Measurements from ENCODE around the gene SYNPO2. TPM values are rescaled to one million over a fixed set of nuclear protein-coding genes. Genes with fewer than 3 reads are reported as not detected.

The SYNPO2 gene, protein sequence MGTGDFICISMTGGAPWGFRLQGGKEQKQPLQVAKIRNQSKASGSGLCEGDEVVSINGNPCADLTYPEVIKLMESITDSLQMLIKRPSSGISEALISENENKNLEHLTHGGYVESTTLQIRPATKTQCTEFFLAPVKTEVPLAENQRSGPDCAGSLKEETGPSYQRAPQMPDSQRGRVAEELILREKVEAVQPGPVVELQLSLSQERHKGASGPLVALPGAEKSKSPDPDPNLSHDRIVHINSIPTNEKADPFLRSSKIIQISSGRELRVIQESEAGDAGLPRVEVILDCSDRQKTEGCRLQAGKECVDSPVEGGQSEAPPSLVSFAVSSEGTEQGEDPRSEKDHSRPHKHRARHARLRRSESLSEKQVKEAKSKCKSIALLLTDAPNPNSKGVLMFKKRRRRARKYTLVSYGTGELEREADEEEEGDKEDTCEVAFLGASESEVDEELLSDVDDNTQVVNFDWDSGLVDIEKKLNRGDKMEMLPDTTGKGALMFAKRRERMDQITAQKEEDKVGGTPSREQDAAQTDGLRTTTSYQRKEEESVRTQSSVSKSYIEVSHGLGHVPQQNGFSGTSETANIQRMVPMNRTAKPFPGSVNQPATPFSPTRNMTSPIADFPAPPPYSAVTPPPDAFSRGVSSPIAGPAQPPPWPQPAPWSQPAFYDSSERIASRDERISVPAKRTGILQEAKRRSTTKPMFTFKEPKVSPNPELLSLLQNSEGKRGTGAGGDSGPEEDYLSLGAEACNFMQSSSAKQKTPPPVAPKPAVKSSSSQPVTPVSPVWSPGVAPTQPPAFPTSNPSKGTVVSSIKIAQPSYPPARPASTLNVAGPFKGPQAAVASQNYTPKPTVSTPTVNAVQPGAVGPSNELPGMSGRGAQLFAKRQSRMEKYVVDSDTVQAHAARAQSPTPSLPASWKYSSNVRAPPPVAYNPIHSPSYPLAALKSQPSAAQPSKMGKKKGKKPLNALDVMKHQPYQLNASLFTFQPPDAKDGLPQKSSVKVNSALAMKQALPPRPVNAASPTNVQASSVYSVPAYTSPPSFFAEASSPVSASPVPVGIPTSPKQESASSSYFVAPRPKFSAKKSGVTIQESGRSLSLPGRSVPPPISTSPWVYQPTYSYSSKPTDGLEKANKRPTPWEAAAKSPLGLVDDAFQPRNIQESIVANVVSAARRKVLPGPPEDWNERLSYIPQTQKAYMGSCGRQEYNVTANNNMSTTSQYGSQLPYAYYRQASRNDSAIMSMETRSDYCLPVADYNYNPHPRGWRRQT
- total RNA-seq (2022) (0.42 and 0.61 TPM in 2 replicates), Bru-seq, nascent RNA (percentile 21 among the genes with signal in this experiment), BruChase-seq, experiment 1, labeled RNA remaining after a 6-hour chase (percentile 29 among the genes with signal in this experiment), BruChase-seq, experiment 2, labeled RNA remaining after a 2-hour chase (percentile 30 among the genes with signal in this experiment)
- long read RNA-seq, partial matches to known transcripts = 0 of 1 reads
- long read RNA-seq, other reads (novel, unspliced or antisense) = 1 of 1 reads

- no TSS peak for BruUV-seq (replicated peaks)
- CTCF ChIA-PET = interaction anchor here (0.7 to 6.7 kb wide), 13 partner anchors 10 to 853 kb away, joined by 3 to 121 read pairs (median 5); no protein-coding TSS in a partner anchor
These were observed at the start of gene SYNPO2 for GRCh38 chr4:118888666-118889311. SYNPO2 (plus strand) TSS chr4:118888854; CDS start chr4:118889037, 183 bp downstream.

GRCh38 chr4:118839221-118839927, 49.3 kb upstream of the SYNPO2 start:
- no peak overlapping the region for H3K27ac Mint-ChIP-seq (ENCODE audit: low read depth, unreplicated experiment)
- BruUV-seq (replicated peaks) = no TSS peak
- H3K4me3 Mint-ChIP-seq (ENCODE audit: unreplicated experiment) = no peak overlapping the region
- intact Hi-C loops (cut with micrococcal nuclease) = loop anchor here (5.0 kb wide), 1 partner anchor 373 kb away; the partner anchor contains the start of gene USP53
- CTCF ChIA-PET = interaction anchor here (0.6 to 11.4 kb wide), 7 partner anchors 11 to 98 kb away, joined by 3 to 57 read pairs (median 3); no protein-coding TSS in a partner anchor
- H3K4me1 Mint-ChIP-seq (ENCODE audit: insufficient read depth, unreplicated experiment) = peaks cover 11% of the 10 kb centered on the region
- POLR2A ChIA-PET = interaction anchor here (0.8 to 1.3 kb wide), 2 partner anchors 11 to 12 kb away, joined by 3 to 7 read pairs; no protein-coding TSS in a partner anchor
- no peak for TF ChIP-seq CTCF (IDR thresholded peaks at IDR 0.05; ENCODE audit: unreplicated experiment)
- no peaks in the 10 kb centered on the region for H3K9me3 Mint-ChIP-seq (ENCODE audit: unreplicated experiment)
- no peak for DNase-seq (ENCODE audit: unreplicated experiment)
- H3K36me3 Mint-ChIP-seq (ENCODE audit: insufficient read depth, unreplicated experiment) = peaks cover 11% of the 10 kb centered on the region
- H3K27me3 Mint-ChIP-seq (ENCODE audit: insufficient read depth, unreplicated experiment) = no peaks in the 10 kb centered on the region

More at GRCh38 chr4:118888666-118889311, at the start of gene SYNPO2:
- POLR2A ChIA-PET = interaction anchor here (0.9 to 1.3 kb wide), 4 partner anchors 65 to 117 kb away, joined by 3 to 5 read pairs (median 4); no protein-coding TSS in a partner anchor
- peaks cover 14% of the 10 kb centered on the region for H3K4me1 Mint-ChIP-seq (ENCODE audit: insufficient read depth, unreplicated experiment)
- TF ChIP-seq CTCF (IDR thresholded peaks at IDR 0.05; ENCODE audit: unreplicated experiment) = no peak
- H3K9me3 Mint-ChIP-seq (ENCODE audit: unreplicated experiment) = no peaks in the 10 kb centered on the region
- no peaks in the 10 kb centered on the region for H3K36me3 Mint-ChIP-seq (ENCODE audit: insufficient read depth, unreplicated experiment)
- peak; percentile 63 for DNase-seq (ENCODE audit: unreplicated experiment)
- intact Hi-C loops (cut with micrococcal nuclease) = loop anchor here (10.0 kb wide), 1 partner anchor 204 kb away; the partner anchor contains the start of gene METTL14
- no peaks in the 10 kb centered on the region for H3K27me3 Mint-ChIP-seq (ENCODE audit: insufficient read depth, unreplicated experiment)
- H3K27ac Mint-ChIP-seq (ENCODE audit: low read depth, unreplicated experiment) = no peak within 1 kb of the TSS
- H3K4me3 Mint-ChIP-seq (ENCODE audit: unreplicated experiment) = peak within 1 kb of the TSS; percentile 67

- DNase-seq (ENCODE audit: unreplicated experiment) = no peak
- BruUV-seq (replicated peaks) = no TSS peak
- POLR2A ChIA-PET = interaction anchor here (0.6 kb wide), 1 partner anchor 367 kb away, joined by 4 read pairs; no protein-coding TSS in a partner anchor
- Mint-ChIP-seq H3K9me3 (ENCODE audit: unreplicated experiment) (no peaks in the 10 kb centered on the region), H3K36me3 (ENCODE audit: insufficient read depth, unreplicated experiment) (no peaks in the 10 kb centered on the region), H3K27me3 (ENCODE audit: insufficient read depth, unreplicated experiment) (no peaks in the 10 kb centered on the region), H3K4me3 (ENCODE audit: unreplicated experiment) (no peak overlapping the region), H3K4me1 (ENCODE audit: insufficient read depth, unreplicated experiment) (peaks cover 7% of the 10 kb centered on the region), H3K27ac (ENCODE audit: low read depth, unreplicated experiment) (no peak overlapping the region)
- CTCF ChIA-PET = interaction anchor here (1.0 to 11.4 kb wide), 3 partner anchors 16 to 49 kb away, joined by 3 to 57 read pairs (median 5); no protein-coding TSS in a partner anchor
- TF ChIP-seq CTCF (IDR thresholded peaks at IDR 0.05; ENCODE audit: unreplicated experiment) = no peak
- intact Hi-C loops (cut with micrococcal nuclease) = no loop called here
These were observed 46.6 kb upstream of the SYNPO2 start for GRCh38 chr4:118842055-118842454.

All from MCF 10A (cell line).